PC-3 (cell line): ENCODE measurements around the gene MMP3. TPM values are rescaled to one million over a fixed set of nuclear protein-coding genes. Genes with fewer than 3 reads are reported as not detected.

ENCODE experiments used
- ATAC-seq: fragments of 200-7000 bp; cut with Tn5 transposase; 2 replicates; pipeline ENCODE4 v1.9.1; 2020; ENCODE audit warnings: mild to moderate bottlenecking, moderate library complexity
- BruUV-seq: library from RNA; stranded (reverse); fragments of 400-500 nt; replicated peaks from 2 replicates; lab custom pipeline; 2021; lab: Mats Ljungman, UMichigan
- CTCF ChIA-PET: fragments of 300-600 bp; sonication (Branson Sonifier 250); formaldehyde crosslinking; loops from one replicate; lab custom pipeline; 2022; ENCODE audit warnings: antibody characterized with exemption; lab: Charles Lee
- POLR2A ChIA-PET: fragments of 300-600 bp; sonication (Branson Sonifier 250); formaldehyde crosslinking; loops from one replicate; lab custom pipeline; 2022; ENCODE audit warnings: antibody characterized with exemption; ENCODE audit not compliant: unreplicated experiment; lab: Charles Lee
- DNase-seq: peaks from one replicate; pipeline ENCODE4 v3.0.0-alpha.2; 2015
- H2AFZ ChIP-seq: fragments of 300-600 bp; sonication (generic); 2 replicates; pipeline ENCODE4 v1.6.0; 2016; ENCODE audit warnings: antibody characterized with exemption, low read length
- H3F3A ChIP-seq: fragments of 300-600 bp; sonication (generic); one replicate; pipeline ENCODE4 v1.6.0; 2017; ENCODE audit warnings: antibody characterized with exemption, low read length, control low read depth, mild to moderate bottlenecking; ENCODE audit not compliant: unreplicated experiment
- H3K27ac ChIP-seq: fragments of 300-600 bp; sonication (generic); 2 replicates; pipeline ENCODE4 v1.5.1; 2016; ENCODE audit warnings: mild to moderate bottlenecking, low read length
- H3K27me3 ChIP-seq: fragments of 300-600 bp; sonication (generic); 2 replicates; pipeline ENCODE4 v1.6.1; 2016; ENCODE audit warnings: low read length, mixed read lengths
- H3K36me3 ChIP-seq: fragments of 300-600 bp; sonication (generic); 2 replicates; pipeline ENCODE4 v1.6.1; 2016; ENCODE audit warnings: low read depth, mixed run types, low read length, mixed read lengths
- H3K4me1 ChIP-seq: fragments of 300-600 bp; sonication (generic); 2 replicates; pipeline ENCODE4 v1.5.1; 2016; ENCODE audit warnings: low read length; ENCODE audit not compliant: insufficient read depth
- H3K4me2 ChIP-seq: fragments of 300-600 bp; sonication (generic); 2 replicates; pipeline ENCODE4 v1.6.0; 2016; ENCODE audit warnings: low read length
- H3K4me3 ChIP-seq: fragments of 300-600 bp; sonication (generic); 2 replicates; pipeline ENCODE4 v1.5.1; 2016; ENCODE audit warnings: mild to moderate bottlenecking, low read length, mixed read lengths
- H3K79me2 ChIP-seq: fragments of 300-600 bp; sonication (generic); 2 replicates; pipeline ENCODE4 v1.6.1; 2017; ENCODE audit warnings: low read length, mixed read lengths
- H3K9ac ChIP-seq: fragments of 300-600 bp; sonication (generic); 2 replicates; pipeline ENCODE4 v1.6.0; 2016; ENCODE audit warnings: mild to moderate bottlenecking, low read length
- H3K9me2 ChIP-seq: fragments of 300-600 bp; sonication (generic); replicated peaks from 2 replicates; pipeline ENCODE4 v1.6.1; 2016; ENCODE audit warnings: mixed run types, low read length, mixed read lengths
- H3K9me3 ChIP-seq: fragments of 300-600 bp; sonication (generic); 2 replicates; pipeline ENCODE4 v1.6.1; 2016; ENCODE audit warnings: low read length, mixed read lengths
- H4K20me1 ChIP-seq: fragments of 300-600 bp; sonication (generic); 2 replicates; pipeline ENCODE4 v1.6.1; 2016; ENCODE audit warnings: low read length, mixed read lengths
- EZH2 ChIP-seq: fragments of 300-600 bp; sonication (generic); IDR thresholded peaks from one replicate; pipeline ENCODE4 v1.6.1; 2017; ENCODE audit warnings: antibody characterized with exemption, mild to moderate bottlenecking, low read length; ENCODE audit not compliant: unreplicated experiment
- EZH2phosphoT487 ChIP-seq: fragments of 300-600 bp; sonication (generic); IDR thresholded peaks from 2 replicates; pipeline ENCODE4 v1.6.1; 2018; ENCODE audit warnings: mild to moderate bottlenecking, antibody characterized with exemption, low read length, borderline replicate concordance
- intact Hi-C: fragments of 100-400 bp; cut with micrococcal nuclease; formaldehyde crosslinking; loops from 2 replicates; pipeline ENCODE4 v1.9.0; 2023
- total RNA-seq: library from RNA; depleted of rRNA; stranded (reverse); fragments of >200 nt; gene quantifications from 2 replicates; pipeline ENCODE4 v1.2.3, GENCODE V29; 2014
- TF ChIP-seq, protein P1 (sequence below): fragments of 300-600 bp; sonication (generic); conservative IDR thresholded peaks from 2 replicates; pipeline ENCODE4 v1.5.1; 2017; ENCODE audit warnings: antibody characterized with exemption, low read depth, mild to moderate bottlenecking, low read length

MMP3 gene
- total RNA-seq, 1 experiment from 2014 or later = not detected

DNA sequence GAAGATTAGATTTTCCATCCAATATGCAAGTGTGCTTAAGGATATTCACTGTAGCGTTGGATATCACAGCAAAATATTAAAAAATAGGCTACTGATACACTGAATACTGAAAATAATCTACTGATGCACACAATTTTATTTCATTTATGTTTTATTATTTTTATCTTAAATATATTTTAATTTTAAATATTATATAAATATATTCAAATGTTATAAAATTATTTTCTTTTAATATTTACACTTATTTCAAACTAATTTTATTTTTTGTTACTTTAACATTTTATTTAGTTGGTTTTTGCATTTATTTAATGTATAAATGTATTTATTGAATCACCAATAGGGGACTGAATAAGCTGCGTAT, 12.3 kb downstream of the MMP3 start:
- Histone ChIP-seq H3K79me2 (no peaks in the 10 kb centered on the region), H2AFZ (no peak overlapping the region), H3K27me3 (no peaks in the 10 kb centered on the region), H3K36me3 (no peaks in the 10 kb centered on the region), H4K20me1 (no peaks in the 10 kb centered on the region), H3K4me3 (no peak overlapping the region), H3K27ac (no peak overlapping the region), H3K4me2 (no peak overlapping the region), H3F3A (no peaks in the 10 kb centered on the region), H3K9me2 (no peaks in the 10 kb centered on the region), H3K9me3 (no peaks in the 10 kb centered on the region), H3K9ac (no peak overlapping the region), H3K4me1 (peaks cover 15% of the 10 kb centered on the region)
- POLR2A ChIA-PET = no interaction called here
- no TSS peak for BruUV-seq
- CTCF ChIA-PET = no interaction called here
- DNase-seq (no peak), ATAC-seq (no peak)
- intact Hi-C loops = no loop called here
- TF ChIP-seq EZH2 (no peak), EZH2phosphoT487 (no peak)
- TF ChIP-seq, protein P1, sequence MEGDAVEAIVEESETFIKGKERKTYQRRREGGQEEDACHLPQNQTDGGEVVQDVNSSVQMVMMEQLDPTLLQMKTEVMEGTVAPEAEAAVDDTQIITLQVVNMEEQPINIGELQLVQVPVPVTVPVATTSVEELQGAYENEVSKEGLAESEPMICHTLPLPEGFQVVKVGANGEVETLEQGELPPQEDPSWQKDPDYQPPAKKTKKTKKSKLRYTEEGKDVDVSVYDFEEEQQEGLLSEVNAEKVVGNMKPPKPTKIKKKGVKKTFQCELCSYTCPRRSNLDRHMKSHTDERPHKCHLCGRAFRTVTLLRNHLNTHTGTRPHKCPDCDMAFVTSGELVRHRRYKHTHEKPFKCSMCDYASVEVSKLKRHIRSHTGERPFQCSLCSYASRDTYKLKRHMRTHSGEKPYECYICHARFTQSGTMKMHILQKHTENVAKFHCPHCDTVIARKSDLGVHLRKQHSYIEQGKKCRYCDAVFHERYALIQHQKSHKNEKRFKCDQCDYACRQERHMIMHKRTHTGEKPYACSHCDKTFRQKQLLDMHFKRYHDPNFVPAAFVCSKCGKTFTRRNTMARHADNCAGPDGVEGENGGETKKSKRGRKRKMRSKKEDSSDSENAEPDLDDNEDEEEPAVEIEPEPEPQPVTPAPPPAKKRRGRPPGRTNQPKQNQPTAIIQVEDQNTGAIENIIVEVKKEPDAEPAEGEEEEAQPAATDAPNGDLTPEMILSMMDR = no peak

DNA sequence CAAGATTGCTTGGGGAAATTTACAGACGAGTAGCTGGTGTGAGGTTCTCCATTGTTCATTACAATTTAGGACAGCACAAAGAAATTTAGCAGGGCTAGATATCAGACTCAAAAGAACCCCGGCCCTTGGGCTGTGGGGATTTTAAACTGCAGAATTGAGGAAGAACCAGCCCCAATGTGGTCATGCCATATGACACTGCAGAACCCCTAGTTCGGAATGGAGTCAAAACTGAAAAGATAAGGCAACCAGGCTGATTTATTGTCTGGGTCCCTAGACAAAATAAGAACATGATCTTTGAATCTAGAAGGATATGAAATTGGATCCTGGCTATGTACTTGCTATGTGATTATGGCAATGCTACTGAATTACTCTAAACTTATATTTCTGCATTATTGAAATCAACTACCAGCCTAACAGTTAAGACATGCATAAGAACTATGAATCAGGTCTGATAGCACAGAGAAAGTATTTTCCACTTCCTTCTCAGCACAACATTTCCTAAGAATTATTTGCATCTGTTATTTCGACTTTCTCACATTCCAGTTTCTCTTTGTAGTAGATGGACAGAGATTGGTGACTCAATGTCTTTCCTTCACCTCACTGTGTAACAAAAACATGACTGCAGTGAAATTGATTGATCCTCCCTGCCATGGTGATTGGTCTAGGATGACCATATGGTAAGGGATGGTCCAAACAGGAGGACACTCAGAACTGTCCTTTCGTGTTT, 13.2 kb downstream of the MMP3 start:
- BruUV-seq = no TSS peak
- no peak overlapping the region for H2AFZ ChIP-seq
- H3K9me2 ChIP-seq = no peaks in the 10 kb centered on the region
- DNase-seq = no peak
- no peaks in the 10 kb centered on the region for H3F3A ChIP-seq
- H3K4me3 ChIP-seq = no peak overlapping the region
- intact Hi-C loops = no loop called here
- no peak overlapping the region for H3K9ac ChIP-seq
- H3K79me2 ChIP-seq = no peaks in the 10 kb centered on the region
- ChIA-PET POLR2A (no interaction called here), CTCF (no interaction called here)
- no peaks in the 10 kb centered on the region for H3K9me3 ChIP-seq
- H3K27me3 ChIP-seq = no peaks in the 10 kb centered on the region
- no peaks in the 10 kb centered on the region for H3K36me3 ChIP-seq
- H3K27ac ChIP-seq = no peak overlapping the region
- TF ChIP-seq, protein P1 = no peak
- TF ChIP-seq EZH2 (no peak), EZH2phosphoT487 (no peak)
- H4K20me1 ChIP-seq = no peaks in the 10 kb centered on the region
- no peak for ATAC-seq
- H3K4me2 ChIP-seq = no peak overlapping the region
- peaks cover 5% of the 10 kb centered on the region for H3K4me1 ChIP-seq

DNA sequence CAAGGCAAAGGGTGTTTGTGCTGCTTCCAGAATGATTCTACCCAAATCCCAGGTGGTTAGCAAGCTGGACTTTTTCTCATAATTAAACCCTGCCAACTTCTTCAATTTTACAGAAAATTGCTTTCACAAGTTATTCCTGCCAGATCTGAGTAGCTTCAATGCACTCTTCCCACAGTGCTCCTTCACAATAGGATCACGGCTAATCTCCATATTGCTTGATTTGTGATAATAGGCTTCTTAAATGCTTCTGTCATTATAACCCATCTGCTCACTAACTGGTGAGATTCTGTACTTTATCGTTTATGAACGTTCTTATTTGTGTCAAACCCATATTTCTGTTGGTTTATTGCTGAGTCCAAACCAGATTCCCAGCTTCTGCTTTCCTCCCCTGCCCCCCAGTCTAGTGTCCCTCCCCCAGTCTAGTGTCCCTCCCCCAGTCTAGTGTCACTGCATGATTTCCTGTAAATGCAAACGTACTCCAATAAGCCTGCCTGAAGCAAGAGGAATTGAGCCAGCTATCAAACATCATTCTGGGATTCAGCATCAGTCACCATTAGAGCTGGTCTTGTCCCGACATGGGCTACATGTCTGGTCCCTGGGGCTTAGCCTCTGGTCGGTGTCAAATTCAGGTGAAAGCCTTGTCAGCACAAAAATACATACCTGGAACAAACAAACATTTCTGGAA, 14.0 kb downstream of the MMP3 start:
- no peaks in the 10 kb centered on the region for H3K36me3 ChIP-seq
- no peaks in the 10 kb centered on the region for H3F3A ChIP-seq
- intact Hi-C loops = no loop called here
- no peak overlapping the region for H2AFZ ChIP-seq
- BruUV-seq = no TSS peak
- ChIA-PET CTCF (no interaction called here), POLR2A (no interaction called here)
- no peaks in the 10 kb centered on the region for H3K79me2 ChIP-seq
- ATAC-seq (no peak), DNase-seq (no peak)
- no peaks in the 10 kb centered on the region for H3K4me1 ChIP-seq
- no peaks in the 10 kb centered on the region for H3K27me3 ChIP-seq
- H3K9me2 ChIP-seq = no peaks in the 10 kb centered on the region
- H3K9ac ChIP-seq = no peak overlapping the region
- no peak overlapping the region for H3K4me3 ChIP-seq
- H3K4me2 ChIP-seq = no peak overlapping the region
- no peaks in the 10 kb centered on the region for H3K9me3 ChIP-seq
- TF ChIP-seq, protein P1 = no peak
- no peak for TF ChIP-seq EZH2
- TF ChIP-seq EZH2phosphoT487 = no peak
- no peaks in the 10 kb centered on the region for H4K20me1 ChIP-seq
- no peak overlapping the region for H3K27ac ChIP-seq
